K562 (cell line): ENCODE measurements around the gene TMEM234. TPM values are rescaled to one million over a fixed set of nuclear protein-coding genes. Genes with fewer than 3 reads are reported as not detected.

Experiments
- ATF2 ChIP-seq: sonication (generic); formaldehyde crosslinking; IDR thresholded peaks from 2 replicates; pipeline ENCODE4 v1.8.1; 2022; ENCODE audit warnings: missing genetic modification reagents
- CHD2 ChIP-seq: IDR thresholded peaks from 2 replicates; pipeline ENCODE4 v1.6.1; 2011; ENCODE audit warnings: low read depth, low read length
- CTCF ChIP-seq, 3 experiments: IDR thresholded peaks in 2 of 3; conservative IDR thresholded peaks in 1 of 3; 2 replicates each; pipeline ENCODE4 v1.5.1; 2011 to 2012; ENCODE audit warnings: low read length in 3 of 3, mild to moderate bottlenecking in 3 of 3, control low read depth in 2 of 3, improper control_type of control experiment in 1 of 3, inconsistent platforms in 1 of 3, low read depth in 1 of 3, mixed read lengths in 1 of 3, moderate library complexity in 1 of 3; ENCODE audit not compliant: insufficient read depth in 2 of 3
- ESRRA ChIP-seq: fragments of 450-650 bp; IDR thresholded peaks from 2 replicates; pipeline ENCODE4 v1.6.1; 2014; ENCODE audit warnings: low read depth, mild to moderate bottlenecking, moderate library complexity, borderline replicate concordance
- HDAC3 ChIP-seq: fragments of 450-650 bp; IDR thresholded peaks from 2 replicates; pipeline ENCODE4 v1.6.1; 2018; ENCODE audit warnings: borderline replicate concordance, mild to moderate bottlenecking, moderate library complexity; ENCODE audit not compliant: partially characterized antibody
- HDAC6 ChIP-seq: IDR thresholded peaks from 2 replicates; pipeline ENCODE4 v1.6.1; 2012; ENCODE audit warnings: low read depth, mild to moderate bottlenecking, control low read depth, inconsistent platforms, low read length, moderate library complexity
- HSF4 ChIP-seq: fragments of 250-450 bp; sonication (Bioruptor Pico); IDR thresholded peaks from 2 replicates; pipeline ENCODE4 v2.1.2; 2022; ENCODE audit warnings: mild to moderate bottlenecking, moderate library complexity, borderline replicate concordance
- KAT7 ChIP-seq: sonication (generic); formaldehyde crosslinking; IDR thresholded peaks from 2 replicates; pipeline ENCODE4 v1.8.0; 2022; ENCODE audit warnings: missing genetic modification reagents, mild to moderate bottlenecking, borderline replicate concordance
- KHSRP ChIP-seq: fragments of 450-650 bp; IDR thresholded peaks from 2 replicates; pipeline ENCODE4 v1.6.1; 2017
- KLF10 ChIP-seq: fragments of 250-450 bp; sonication (Bioruptor Pico); IDR thresholded peaks from 2 replicates; pipeline ENCODE4 v1.6.1; 2021; ENCODE audit warnings: matching md5 sums
- LCOR ChIP-seq: sonication (generic); formaldehyde crosslinking; IDR thresholded peaks from 2 replicates; pipeline ENCODE4 v1.8.0; 2022; ENCODE audit warnings: mild to moderate bottlenecking, missing genetic modification reagents
- MITF ChIP-seq: IDR thresholded peaks from 2 replicates; pipeline ENCODE4 v1.6.1; 2014; ENCODE audit warnings: antibody characterized with exemption
- POLR2A ChIP-seq: fragments of 450-650 bp; conservative IDR thresholded peaks from 2 replicates; pipeline ENCODE4 v1.6.1; 2016
- POLR2AphosphoS2 ChIP-seq: IDR thresholded peaks from 2 replicates; pipeline ENCODE4 v1.6.1; 2012; ENCODE audit warnings: low read length, improper control_type of control experiment
- PPARD ChIP-seq: fragments of 250-450 bp; sonication (Bioruptor Pico); IDR thresholded peaks from 2 replicates; pipeline ENCODE4 v1.8.0; 2022; ENCODE audit warnings: inconsistent platforms, mild to moderate bottlenecking, moderate library complexity
- RBM34 ChIP-seq: fragments of 200-400 bp; formaldehyde crosslinking; IDR thresholded peaks from 2 replicates; pipeline ENCODE4 v1.6.1; 2018; ENCODE audit warnings: low read length, borderline replicate concordance; ENCODE audit not compliant: insufficient read depth
- SRSF7 ChIP-seq: fragments of 200-400 bp; formaldehyde crosslinking; optimal IDR thresholded peaks from 2 replicates; pipeline ENCODE3; 2017; ENCODE audit warnings: mild to moderate bottlenecking, low read depth, low read length
- ZEB2 ChIP-seq: fragments of 450-650 bp; IDR thresholded peaks from 2 replicates; pipeline ENCODE4 v1.6.1; 2016
- ZNF12 ChIP-seq: sonication (generic); formaldehyde crosslinking; IDR thresholded peaks from 2 replicates; pipeline ENCODE4 v1.4.0; 2020; ENCODE audit warnings: mild to moderate bottlenecking, missing genetic modification reagents
- ZNF347 ChIP-seq: fragments of 450-650 bp; formaldehyde crosslinking; IDR thresholded peaks from 2 replicates; pipeline ENCODE4 v1.4.0; 2020; ENCODE audit warnings: low read depth, mild to moderate bottlenecking, moderate library complexity
- polyA plus RNA-seq, 8 experiments: library from polyadenylated mRNA; depleted of rRNA in 4 of 8; stranded (reverse) in 5 of 8; unstranded in 3 of 8; fragments of >200 nt; fragmentation: Nextera tagmentation in 2 of 8; fragmentation: Illumina TruSeq in 1 of 8; extraction: Ambion mirVana in 2 of 8; extraction: Trizol in 1 of 8; gene quantifications; 2 replicates each; pipeline versions ENCODE4 v1.2.1 to v1.2.3, GENCODE V29; 2011 to 2014; ENCODE audit warnings: inconsistent platforms in 1 of 8, missing spikeins in 1 of 8
- total RNA-seq, 7 experiments: library from RNA; depleted of rRNA in 6 of 7; stranded (reverse); fragments of >200 nt in 6 of 7; fragmentation: Illumina TruSeq in 2 of 7; extraction: Trizol in 2 of 7; gene quantifications; 2 replicates each; pipeline versions ENCODE4 v1.2.1 to v1.2.3, GENCODE V29; 2011 to 2021; ENCODE audit warnings: low replicate concordance in 1 of 7
- TF ChIP-seq, protein P1 (sequence below): fragments of 250-450 bp; sonication (Bioruptor Pico); IDR thresholded peaks from 2 replicates; pipeline ENCODE4 v1.9.0; 2021; ENCODE audit warnings: mild to moderate bottlenecking, inconsistent platforms
- TF ChIP-seq, protein P2 (sequence below): fragments of 450-650 bp; IDR thresholded peaks from 2 replicates; pipeline ENCODE4 v1.6.1; 2016; ENCODE audit warnings: low read depth, mild to moderate bottlenecking, moderate library complexity

Gene TMEM234
- total and polyA plus RNA-seq, 9 of the 15 experiments (the other 6 are each of a cell fraction or from before 2014, with no cell fraction given): 5.0 to 12.9 (median 7.6) TPM

DNA sequence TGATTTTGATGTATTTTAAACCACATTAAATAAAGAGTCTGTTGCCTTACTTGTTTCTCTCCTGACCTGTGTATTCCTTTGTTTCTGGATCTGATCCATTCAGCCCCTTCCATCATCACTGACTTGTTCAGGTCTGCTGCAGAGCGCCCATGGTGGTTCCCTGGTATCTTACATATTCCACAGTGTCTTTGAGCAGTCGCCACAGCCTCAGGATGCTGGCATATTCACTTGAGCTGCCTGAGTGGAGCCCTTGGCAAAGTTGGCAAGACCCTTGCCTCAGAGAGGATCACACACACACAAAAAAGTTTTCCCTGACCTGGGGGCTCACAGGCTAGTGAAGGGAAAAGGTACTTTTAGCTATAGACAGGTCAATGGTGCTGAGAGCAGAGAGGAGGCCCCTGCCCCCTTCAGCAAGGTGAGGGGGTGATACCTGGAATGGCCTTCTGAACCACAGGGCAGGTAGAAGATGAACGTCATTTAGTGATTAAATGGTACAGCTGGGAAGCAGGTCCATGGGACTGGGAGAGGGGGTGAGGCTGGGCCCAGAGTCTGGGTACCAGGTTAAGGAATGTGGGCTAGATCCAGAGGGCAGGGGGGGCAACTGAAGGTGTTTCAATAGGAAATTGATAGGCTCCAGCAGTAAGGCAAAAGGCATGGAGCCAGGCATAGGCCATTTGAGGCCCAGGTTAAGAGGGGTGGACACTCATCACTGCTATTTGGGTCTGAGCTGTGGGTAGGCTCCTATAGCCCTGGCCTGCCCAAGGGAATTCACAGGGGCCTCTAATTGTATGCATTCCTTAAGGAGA is 23.7 kb downstream of the TMEM234 start (continued):
- no peak for TF ChIP-seq ATF2 (CRISPR knock-in tag)
- no peak for TF ChIP-seq ZNF12 (CRISPR knock-in tag)
- TF ChIP-seq, protein P1, sequence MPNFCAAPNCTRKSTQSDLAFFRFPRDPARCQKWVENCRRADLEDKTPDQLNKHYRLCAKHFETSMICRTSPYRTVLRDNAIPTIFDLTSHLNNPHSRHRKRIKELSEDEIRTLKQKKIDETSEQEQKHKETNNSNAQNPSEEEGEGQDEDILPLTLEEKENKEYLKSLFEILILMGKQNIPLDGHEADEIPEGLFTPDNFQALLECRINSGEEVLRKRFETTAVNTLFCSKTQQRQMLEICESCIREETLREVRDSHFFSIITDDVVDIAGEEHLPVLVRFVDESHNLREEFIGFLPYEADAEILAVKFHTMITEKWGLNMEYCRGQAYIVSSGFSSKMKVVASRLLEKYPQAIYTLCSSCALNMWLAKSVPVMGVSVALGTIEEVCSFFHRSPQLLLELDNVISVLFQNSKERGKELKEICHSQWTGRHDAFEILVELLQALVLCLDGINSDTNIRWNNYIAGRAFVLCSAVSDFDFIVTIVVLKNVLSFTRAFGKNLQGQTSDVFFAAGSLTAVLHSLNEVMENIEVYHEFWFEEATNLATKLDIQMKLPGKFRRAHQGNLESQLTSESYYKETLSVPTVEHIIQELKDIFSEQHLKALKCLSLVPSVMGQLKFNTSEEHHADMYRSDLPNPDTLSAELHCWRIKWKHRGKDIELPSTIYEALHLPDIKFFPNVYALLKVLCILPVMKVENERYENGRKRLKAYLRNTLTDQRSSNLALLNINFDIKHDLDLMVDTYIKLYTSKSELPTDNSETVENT (CRISPR knock-in tag): no peak
- TF ChIP-seq ESRRA: no peak
- no peak for TF ChIP-seq PPARD
- no peak for TF ChIP-seq HSF4
- 0 out of 2 replicates have a peak, but pooled peaks have one; percentile 37 for TF ChIP-seq KAT7 (CRISPR knock-in tag)
- TF ChIP-seq, protein P2, sequence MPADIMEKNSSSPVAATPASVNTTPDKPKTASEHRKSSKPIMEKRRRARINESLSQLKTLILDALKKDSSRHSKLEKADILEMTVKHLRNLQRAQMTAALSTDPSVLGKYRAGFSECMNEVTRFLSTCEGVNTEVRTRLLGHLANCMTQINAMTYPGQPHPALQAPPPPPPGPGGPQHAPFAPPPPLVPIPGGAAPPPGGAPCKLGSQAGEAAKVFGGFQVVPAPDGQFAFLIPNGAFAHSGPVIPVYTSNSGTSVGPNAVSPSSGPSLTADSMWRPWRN: no peak
- TF ChIP-seq POLR2AphosphoS2: peak; percentile 87; the same call in 1 of the 2 replicates
- TF ChIP-seq KHSRP: no peak
- no peak for TF ChIP-seq CTCF (IDR thresholded peaks at IDR 0.05 in 2 of 3, conservative IDR thresholded peaks at IDR 0.05 in 1 of 3; ENCODE audit: insufficient read depth in 2 of 3, low read depth in 1 of 3, low read length in 3 of 3)
- no peak for TF ChIP-seq ZEB2
- TF ChIP-seq POLR2A: peak; percentile 71
- no peak for TF ChIP-seq MITF
- no peak for TF ChIP-seq ZNF347
- TF ChIP-seq KLF10: no peak
- no peak for TF ChIP-seq HDAC3
- no peak for TF ChIP-seq HDAC6
- TF ChIP-seq RBM34: no peak
- TF ChIP-seq LCOR (CRISPR knock-in tag): no peak
- no peak for TF ChIP-seq CHD2
- no peak for TF ChIP-seq SRSF7
